ENCODE data around the gene CSE1L.
"Not testable (repeated sequence)": the region's sequence is repeated elsewhere in the genome, so short reads cannot be mapped to it uniquely, and the experiment has no call there.

Gene CSE1L

GRCh38 chr20:49078310-49078709 is 32.2 kb downstream of the CSE1L start:
- DNase-seq (ENCODE audit: extremely low spot score): no peak
- ChIA-PET POLR2A (no interaction called here), CTCF (interaction anchor here (1.0 kb wide), 1 partner anchor 29 kb away, joined by 3 read pairs; no protein-coding TSS in a partner anchor)
- TF ChIP-seq L3MBTL2 (conservative IDR thresholded peaks at IDR 0.05) (no peak), HDGF (IDR thresholded peaks at IDR 0.05; ENCODE audit: borderline replicate concordance) (no peak), NFRKB (IDR thresholded peaks at IDR 0.05) (no peak), PKNOX1 (IDR thresholded peaks at IDR 0.05) (no peak), SUZ12 (IDR thresholded peaks at IDR 0.05) (no peak)

- DNase-seq (ENCODE audit: extremely low spot score); POLR2A ChIA-PET; CTCF ChIA-PET: not testable (repeated sequence)
Observed at GRCh38 chr20:49082295-49082694, 36.2 kb downstream of the CSE1L start.

- CTCF ChIA-PET: no interaction called here
- no peak for TF ChIP-seq ELF4 (IDR thresholded peaks at IDR 0.05)
- no peak for TF ChIP-seq NFRKB (IDR thresholded peaks at IDR 0.05)
- TF ChIP-seq FOXA1 (IDR thresholded peaks at IDR 0.05): no peak
- no peak for TF ChIP-seq SP1 (IDR thresholded peaks at IDR 0.05)
- TF ChIP-seq PKNOX1 (IDR thresholded peaks at IDR 0.05): no peak
- TF ChIP-seq BHLHE40 (IDR thresholded peaks at IDR 0.05; ENCODE audit: borderline replicate concordance): no peak
- TF ChIP-seq LEF1 (IDR thresholded peaks at IDR 0.05; ENCODE audit: borderline replicate concordance): no peak
- TF ChIP-seq TARDBP (IDR thresholded peaks at IDR 0.05): no peak
- no peak for TF ChIP-seq FOXK2 (IDR thresholded peaks at IDR 0.05)
- no peak for TF ChIP-seq SUZ12 (IDR thresholded peaks at IDR 0.05)
- TF ChIP-seq FOXM1 (IDR thresholded peaks at IDR 0.05; ENCODE audit: borderline replicate concordance): no peak
- TF ChIP-seq L3MBTL2 (conservative IDR thresholded peaks at IDR 0.05): no peak
- no peak for TF ChIP-seq ZNF384 (IDR thresholded peaks at IDR 0.05)
- TF ChIP-seq ARNT (IDR thresholded peaks at IDR 0.05): no peak
- no peak for TF ChIP-seq CTBP1 (IDR thresholded peaks at IDR 0.05; ENCODE audit: borderline replicate concordance)
- TF ChIP-seq HDGF (IDR thresholded peaks at IDR 0.05; ENCODE audit: borderline replicate concordance): no peak
- no peak for DNase-seq (ENCODE audit: extremely low spot score)
- POLR2A ChIA-PET: interaction anchor here (1.7 kb wide), 1 partner anchor 22 kb away, joined by 7 read pairs; no protein-coding TSS in a partner anchor
Observed at GRCh38 chr20:49091104-49091503, 45.0 kb downstream of the CSE1L start.

- TF ChIP-seq ELF4 (IDR thresholded peaks at IDR 0.05): no peak
- TF ChIP-seq TARDBP (IDR thresholded peaks at IDR 0.05): no peak
- TF ChIP-seq BHLHE40 (IDR thresholded peaks at IDR 0.05; ENCODE audit: borderline replicate concordance): no peak
- TF ChIP-seq CTBP1 (IDR thresholded peaks at IDR 0.05; ENCODE audit: borderline replicate concordance): no peak
- TF ChIP-seq ARNT (IDR thresholded peaks at IDR 0.05): no peak
- no peak for TF ChIP-seq NFRKB (IDR thresholded peaks at IDR 0.05)
- no peak for TF ChIP-seq FOXK2 (IDR thresholded peaks at IDR 0.05)
- TF ChIP-seq FOXA1 (IDR thresholded peaks at IDR 0.05): no peak
- no peak for TF ChIP-seq L3MBTL2 (conservative IDR thresholded peaks at IDR 0.05)
- TF ChIP-seq ZNF384 (IDR thresholded peaks at IDR 0.05): no peak
- TF ChIP-seq HDGF (IDR thresholded peaks at IDR 0.05; ENCODE audit: borderline replicate concordance): no peak
- TF ChIP-seq FOXM1 (IDR thresholded peaks at IDR 0.05; ENCODE audit: borderline replicate concordance): no peak
- no peak for TF ChIP-seq PKNOX1 (IDR thresholded peaks at IDR 0.05)
- TF ChIP-seq SP1 (IDR thresholded peaks at IDR 0.05): no peak
- TF ChIP-seq LEF1 (IDR thresholded peaks at IDR 0.05; ENCODE audit: borderline replicate concordance): no peak
- no peak for TF ChIP-seq SUZ12 (IDR thresholded peaks at IDR 0.05)
- ChIA-PET CTCF (no interaction called here), POLR2A (interaction anchor here (1.7 kb wide), 1 partner anchor 23 kb away, joined by 7 read pairs; no protein-coding TSS in a partner anchor)
- DNase-seq (ENCODE audit: extremely low spot score): no peak
Observed at GRCh38 chr20:49091762-49092161, 45.6 kb downstream of the CSE1L start.

- ChIA-PET CTCF (no interaction called here), POLR2A (no interaction called here)
- TF ChIP-seq ARNT (IDR thresholded peaks at IDR 0.05) (no peak), BHLHE40 (IDR thresholded peaks at IDR 0.05; ENCODE audit: borderline replicate concordance) (no peak), FOXA1 (IDR thresholded peaks at IDR 0.05) (no peak), TARDBP (IDR thresholded peaks at IDR 0.05) (no peak), PKNOX1 (IDR thresholded peaks at IDR 0.05) (no peak), NFRKB (IDR thresholded peaks at IDR 0.05) (no peak), SP1 (IDR thresholded peaks at IDR 0.05) (no peak), SUZ12 (IDR thresholded peaks at IDR 0.05) (no peak), HDGF (IDR thresholded peaks at IDR 0.05; ENCODE audit: borderline replicate concordance) (no peak), CTBP1 (IDR thresholded peaks at IDR 0.05; ENCODE audit: borderline replicate concordance) (no peak), LEF1 (IDR thresholded peaks at IDR 0.05; ENCODE audit: borderline replicate concordance) (no peak), FOXK2 (IDR thresholded peaks at IDR 0.05) (no peak), ZNF384 (IDR thresholded peaks at IDR 0.05) (no peak), FOXM1 (IDR thresholded peaks at IDR 0.05; ENCODE audit: borderline replicate concordance) (no peak), L3MBTL2 (conservative IDR thresholded peaks at IDR 0.05) (no peak), ELF4 (IDR thresholded peaks at IDR 0.05) (no peak)
- DNase-seq (ENCODE audit: extremely low spot score): no peak
Observed at GRCh38 chr20:49096203-49096730, 50.2 kb downstream of the CSE1L start.

GRCh38 chr20:49097159-49097558 is 51.0 kb downstream of the CSE1L start:
- ChIA-PET POLR2A (no interaction called here), CTCF (interaction anchor here (0.7 kb wide), 1 partner anchor 10 kb away, joined by 4 read pairs; no protein-coding TSS in a partner anchor)

More at GRCh38 chr20:49097159-49097558, 51.0 kb downstream of the CSE1L start:
- no peak for DNase-seq (ENCODE audit: extremely low spot score)
- TF ChIP-seq FOXK2 (IDR thresholded peaks at IDR 0.05) (no peak), HDGF (IDR thresholded peaks at IDR 0.05; ENCODE audit: borderline replicate concordance) (no peak), L3MBTL2 (conservative IDR thresholded peaks at IDR 0.05) (no peak), BHLHE40 (IDR thresholded peaks at IDR 0.05; ENCODE audit: borderline replicate concordance) (no peak), LEF1 (IDR thresholded peaks at IDR 0.05; ENCODE audit: borderline replicate concordance) (no peak), ELF4 (IDR thresholded peaks at IDR 0.05) (no peak), TARDBP (IDR thresholded peaks at IDR 0.05) (no peak), PKNOX1 (IDR thresholded peaks at IDR 0.05) (no peak)

Measured in HEK293T (cell line).